H1 (cell line): ENCODE results near the gene RFNG. TPM values are rescaled to one million over a fixed set of nuclear protein-coding genes. Genes with fewer than 3 reads are reported as not detected.
A peak's percentile ranks its signal among the peaks of the same experiment; 100 is the strongest.

Experiments used
- CTCF ChIA-PET: fragments of 300-600 bp; sonication (Branson Sonifier 250); formaldehyde crosslinking; loops from one replicate; lab custom pipeline; 2021; ENCODE audit not compliant: partially characterized antibody; lab: Charles Lee
- POLR2A ChIA-PET: fragments of 300-600 bp; sonication (Branson Sonifier 250); formaldehyde crosslinking; loops from one replicate; lab custom pipeline; 2021; ENCODE audit warnings: inconsistent platforms; ENCODE audit not compliant: partially characterized antibody; lab: Charles Lee
- DNase-seq, 2 experiments: peaks; one replicate each; pipeline versions ENCODE4 v3.0.0 to v3.0.0-alpha.2; 2010 to 2022; ENCODE audit warnings: low spot score in 2 of 2, low read depth in 1 of 2, mixed read lengths in 1 of 2
- FAIRE-seq: peaks from 2 replicates; lab custom pipeline; 2011; peaks lifted over from hg19 to GRCh38; lab: Jason Lieb, UNC
- H2AFZ ChIP-seq: 2 replicates; pipeline ENCODE4 v1.8.1; 2012; ENCODE audit warnings: low read length, inconsistent platforms
- H2AK5ac ChIP-seq: 2 replicates; pipeline ENCODE4 v1.6.1; 2013; ENCODE audit warnings: low read depth, low read length
- H2BK120ac ChIP-seq: replicated peaks from 2 replicates; pipeline ENCODE3; 2013; ENCODE audit warnings: low read depth, low read length, inconsistent platforms
- H2BK12ac ChIP-seq: 2 replicates; pipeline ENCODE4 v1.6.1; 2013; ENCODE audit warnings: low read depth, low read length
- H2BK15ac ChIP-seq: 2 replicates; pipeline ENCODE4 v1.6.1; 2013; ENCODE audit warnings: low read length
- H2BK20ac ChIP-seq: 2 replicates; pipeline ENCODE4 v1.6.1; 2013; ENCODE audit warnings: low read length
- H2BK5ac ChIP-seq: 2 replicates; pipeline ENCODE4 v1.6.1; 2013; ENCODE audit warnings: low read depth, low read length
- H3K14ac ChIP-seq: 2 replicates; pipeline ENCODE4 v1.6.1; 2013; ENCODE audit warnings: inconsistent platforms; ENCODE audit not compliant: insufficient read length
- H3K18ac ChIP-seq: 2 replicates; pipeline ENCODE4 v1.6.1; 2013; ENCODE audit warnings: low read length; ENCODE audit errors: extremely low read depth
- H3K23ac ChIP-seq: 2 replicates; pipeline ENCODE4 v1.6.1; 2013; ENCODE audit warnings: inconsistent platforms; ENCODE audit not compliant: insufficient read length
- H3K23me2 ChIP-seq: 2 replicates; pipeline ENCODE4 v1.6.1; 2013; ENCODE audit warnings: low read depth, low read length
- H3K27ac ChIP-seq: 2 replicates; pipeline ENCODE4 v1.6.1; 2011; ENCODE audit warnings: low read depth, low read length, inconsistent platforms
- H3K27me3 ChIP-seq, 4 experiments: replicated peaks in 1 of 4; 1 replicate in 1 of 4; 2 replicates in 3 of 4; pipeline versions ENCODE4 v1.6.1 to v1.8.1; 2011 to 2013; ENCODE audit warnings: low read length in 3 of 4, mild to moderate bottlenecking in 3 of 4, inconsistent platforms in 2 of 4, mixed read lengths in 2 of 4, moderate library complexity in 1 of 4; ENCODE audit not compliant: control insufficient read depth in 3 of 4, insufficient read depth in 3 of 4; ENCODE audit errors: extremely low read depth in 1 of 4
- H3K36me3 ChIP-seq, 4 experiments: 2 replicates each; pipeline versions ENCODE4 v1.6.1 to v1.8.1; 2011 to 2013; ENCODE audit warnings: mild to moderate bottlenecking in 4 of 4, low read length in 3 of 4, moderate library complexity in 2 of 4, control low read depth in 1 of 4, inconsistent platforms in 1 of 4; ENCODE audit not compliant: insufficient read depth in 4 of 4, control insufficient read depth in 2 of 4
- H3K4ac ChIP-seq: replicated peaks from 2 replicates; pipeline ENCODE3; 2013; ENCODE audit warnings: low read length, low read depth, mixed read lengths, inconsistent platforms; ENCODE audit not compliant: insufficient read length
- H3K4me1 ChIP-seq, 4 experiments: replicated peaks in 1 of 4; 1 replicate in 1 of 4; 2 replicates in 3 of 4; pipeline versions ENCODE4 v1.6.1 to v1.8.1; 2011 to 2013; ENCODE audit warnings: low read length in 3 of 4, inconsistent platforms in 2 of 4, mixed read lengths in 1 of 4; ENCODE audit not compliant: insufficient read depth in 4 of 4, control insufficient read depth in 3 of 4
- H3K4me2 ChIP-seq, 2 experiments: 2 replicates each; pipeline versions ENCODE4 v1.6.1 to v1.8.1; 2011 to 2013; ENCODE audit warnings: low read depth in 2 of 2, low read length in 2 of 2, control low read depth in 1 of 2, inconsistent platforms in 1 of 2, mild to moderate bottlenecking in 1 of 2; ENCODE audit not compliant: insufficient read depth in 1 of 2
- H3K4me3 ChIP-seq, 4 experiments: fragments of 200-600, 300-600 bp in 1 of 4; sonication (generic), shearing (Covaris generic), sonication (Bioruptor Twin) in 1 of 4; 2 replicates each; pipeline versions ENCODE4 v1.5.1 to v1.8.1; 2011 to 2016; ENCODE audit warnings: low read length in 4 of 4, low read depth in 3 of 4, control low read depth in 2 of 4, inconsistent platforms in 2 of 4, mild to moderate bottlenecking in 2 of 4, mixed read lengths in 1 of 4, moderate library complexity in 1 of 4; ENCODE audit not compliant: insufficient read depth in 2 of 4; ENCODE audit errors: extremely low read depth in 1 of 4
- H3K56ac ChIP-seq: replicated peaks from 2 replicates; pipeline ENCODE3; 2013; ENCODE audit warnings: low read depth, mild to moderate bottlenecking, mixed read lengths, low read length, inconsistent platforms; ENCODE audit not compliant: insufficient read length
- H3K79me1 ChIP-seq: 2 replicates; pipeline ENCODE4 v1.6.1; 2013; ENCODE audit warnings: low read depth, low read length, control low read depth
- H3K79me2 ChIP-seq, 2 experiments: 2 replicates each; pipeline versions ENCODE4 v1.6.1 to v1.8.1; 2012 to 2013; ENCODE audit warnings: low read length in 2 of 2, mild to moderate bottlenecking in 2 of 2, inconsistent platforms in 1 of 2; ENCODE audit not compliant: insufficient read depth in 2 of 2, control insufficient read depth in 1 of 2
- H3K9ac ChIP-seq, 4 experiments: replicated peaks in 1 of 4; 1 replicate in 1 of 4; 2 replicates in 3 of 4; pipeline versions ENCODE4 v1.6.1 to v1.8.1; 2011 to 2013; ENCODE audit warnings: low read depth in 3 of 4, low read length in 3 of 4, control low read depth in 2 of 4, mild to moderate bottlenecking in 2 of 4, moderate library complexity in 2 of 4, inconsistent platforms in 1 of 4; ENCODE audit errors: extremely low read depth in 1 of 4
- H3K9me3 ChIP-seq, 2 experiments: 2 replicates each; pipeline versions ENCODE4 v1.6.1 to v1.8.1; 2012 to 2013; ENCODE audit warnings: mild to moderate bottlenecking in 2 of 2, moderate library complexity in 2 of 2, control low read depth in 1 of 2, inconsistent platforms in 1 of 2, low read depth in 1 of 2, low read length in 1 of 2, mixed read lengths in 1 of 2; ENCODE audit not compliant: insufficient read depth in 2 of 2
- H4K20me1 ChIP-seq, 2 experiments: replicated peaks in 1 of 2; 2 replicates each; pipeline versions ENCODE3 to v1.8.1; 2011 to 2013; ENCODE audit warnings: inconsistent platforms in 2 of 2, low read length in 2 of 2, mild to moderate bottlenecking in 1 of 2; ENCODE audit not compliant: insufficient read depth in 2 of 2, control insufficient read depth in 1 of 2
- H4K5ac ChIP-seq: 2 replicates; pipeline ENCODE4 v1.6.1; 2013; ENCODE audit warnings: low read length, low read depth, mixed read lengths, inconsistent platforms; ENCODE audit not compliant: insufficient read length
- H4K8ac ChIP-seq: 2 replicates; pipeline ENCODE4 v1.8.0; 2013; ENCODE audit warnings: mild to moderate bottlenecking, moderate library complexity, low read length, inconsistent platforms; ENCODE audit not compliant: insufficient read depth; ENCODE audit errors: extremely low read depth
- H4K91ac ChIP-seq: replicated peaks from 2 replicates; pipeline ENCODE3; 2013; ENCODE audit warnings: low read length, mixed read lengths, inconsistent platforms; ENCODE audit not compliant: insufficient read length
- ASH2L ChIP-seq: fragments of 200-600, 300-600 bp; sonication (generic); IDR thresholded peaks from one replicate; pipeline ENCODE4 v1.7.1; 2017; ENCODE audit warnings: low read length
- BACH1 ChIP-seq: IDR thresholded peaks from 2 replicates; pipeline ENCODE4 v1.6.1; 2012; ENCODE audit warnings: low read length, improper control_type of control experiment
- CBX5 ChIP-seq: fragments of 300-800, 300-1000 bp; sonication (generic); IDR thresholded peaks from 2 replicates; pipeline ENCODE4 v1.7.1; 2016; ENCODE audit warnings: antibody characterized with exemption, low read length, low read depth
- CHD1 ChIP-seq: IDR thresholded peaks from 2 replicates; pipeline ENCODE4 v1.6.1; 2012; ENCODE audit warnings: low read depth, low read length, improper control_type of control experiment
- CTBP2 ChIP-seq: IDR thresholded peaks from 2 replicates; pipeline ENCODE4 v1.7.0; 2011; ENCODE audit warnings: borderline replicate concordance, mild to moderate bottlenecking, moderate library complexity, mixed read lengths, low read length; ENCODE audit not compliant: insufficient read depth, insufficient read length
- E2F6 ChIP-seq: IDR thresholded peaks from 2 replicates; pipeline ENCODE4 v1.6.1; 2012; ENCODE audit warnings: inconsistent platforms
- EGR1 ChIP-seq: IDR thresholded peaks from 2 replicates; pipeline ENCODE4 v1.6.1; 2011; ENCODE audit warnings: low read depth, low read length, borderline replicate concordance
- EZH2 ChIP-seq: fragments of 200-600 bp; sonication (generic); IDR thresholded peaks from 2 replicates; pipeline ENCODE4 v1.7.1; 2012; ENCODE audit warnings: low read depth, mild to moderate bottlenecking, moderate library complexity, low read length, inconsistent platforms; ENCODE audit not compliant: severe bottlenecking
- POLR2A ChIP-seq, 2 experiments: IDR thresholded peaks; 1 replicate in 1 of 2; 2 replicates in 1 of 2; pipeline ENCODE4 v1.6.1; 2011; ENCODE audit warnings: low read depth in 2 of 2, low read length in 2 of 2, mild to moderate bottlenecking in 2 of 2; ENCODE audit errors: control extremely low read depth in 1 of 2
- RBBP5 ChIP-seq: IDR thresholded peaks from 2 replicates; pipeline ENCODE4 v1.7.1; 2012; ENCODE audit warnings: low read depth, mild to moderate bottlenecking, inconsistent platforms, low read length, moderate library complexity, borderline replicate concordance
- TEAD4 ChIP-seq: IDR thresholded peaks from 2 replicates; pipeline ENCODE4 v1.6.1; 2012; ENCODE audit warnings: low read depth, low read length, inconsistent platforms, mixed read lengths
- WGBS, 2 experiments: shearing (Covaris generic) in 1 of 2; methylation state at CpG; one replicate each; pipeline versions ENCODE4 v1.1.6 to v1.1.7; 2013 to 2015; ENCODE audit warnings: low lambda C conversion rate in 2 of 2, mixed read lengths in 2 of 2, inconsistent platforms in 1 of 2, low coverage in 1 of 2, missing lambda C conversion rate in 1 of 2; ENCODE audit not compliant: insufficient replicate concordance in 2 of 2, insufficient coverage in 1 of 2, insufficient read length in 1 of 2; ENCODE audit errors: extremely low coverage in 1 of 2, missing lambda C conversion rate in 1 of 2; 5-methylcytosine and 5-hydroxymethylcytosine counted together
- polyA plus RNA-seq, 7 experiments: library from polyadenylated mRNA; depleted of rRNA in 3 of 7; stranded (reverse) in 5 of 7; unstranded in 2 of 7; fragments of >200 nt in 5 of 7; fragments of 200-250 nt in 2 of 7; gene quantifications; 1 replicate in 5 of 7; 2 replicates in 1 of 7; 4 replicates in 1 of 7; pipeline versions ENCODE4 v1.2.1 to v1.2.3, GENCODE V29; 2011 to 2013; ENCODE audit warnings: missing spikeins in 2 of 7, mixed read lengths in 2 of 7
- total RNA-seq: library from RNA; stranded (reverse); fragmentation: NEBNext Ultra II Directional; extraction: Animal tissue kit (Norgen Biotek cat#: 25700); gene quantifications from 2 replicates; pipeline ENCODE4 v1.2.1, GENCODE V29; 2021

The RFNG gene
- total and polyA plus RNA-seq, 2 of the 8 experiments (the other 6 are each of a cell fraction or from before 2014, with no cell fraction given): 26.7 to 28.4 TPM

GRCh38 chr17:82030470-82031302, 20.9 kb downstream of the RFNG start:
- no peak overlapping the region; the same call in 1 of the 2 replicates for H2AFZ ChIP-seq
- H3K27ac ChIP-seq: no peak overlapping the region
- TF ChIP-seq CHD1 (no peak), RBBP5 (no peak), BACH1 (peak; percentile 71; the same call in 1 of the 2 replicates), POLR2A (IDR thresholded peaks at IDR 0.05; ENCODE audit: control extremely low read depth in 1 of 2, low read depth in 2 of 2, low read length in 2 of 2) (0 out of 3 replicates have a peak, but pooled peaks of 1 of the 2 experiments have one; percentile 38), CTBP2 (no peak), E2F6 (no peak), EGR1 (no peak), CBX5 (no peak), TEAD4 (no peak), ASH2L (no peak), EZH2 (peak; percentile 23)

More at GRCh38 chr17:82030470-82031302, 20.9 kb downstream of the RFNG start:
- Histone ChIP-seq H2BK120ac (no peak overlapping the region), H3K56ac (peak overlapping the region; percentile 59), H3K14ac (no peak overlapping the region), H2BK5ac (no peak overlapping the region), H3K23ac (no peak overlapping the region), H3K18ac (no peak overlapping the region; the same call in 1 of the 2 replicates), H3K4me2 (peak overlapping the region; percentile 80 to 86), H3K9me3 (no peaks in the 10 kb centered on the region), H3K4ac (peak overlapping the region; percentile 14), H4K20me1 (peaks cover 0 to 17% of the 10 kb centered on the region in 2 experiments), H4K5ac (no peak overlapping the region), H2BK15ac (no peak overlapping the region), H3K9ac (no peak overlapping the region; a peak in 1 of 7 replicates), H2AK5ac (no peak overlapping the region), H2BK20ac (no peak overlapping the region), H3K79me1 (0 out of 2 replicates have a peak, but pooled peaks cover 3% of the 10 kb centered on the region), H3K23me2 (peaks cover 7% of the 10 kb centered on the region; the same call in 1 of the 2 replicates), H3K36me3 (no peaks in the 10 kb centered on the region; a peak in 2 of 8 replicates), H4K91ac (no peak overlapping the region), H3K4me1 (peaks cover 0 to 13% (median 2%) of the 10 kb centered on the region in 4 experiments; a peak in 5 of 7 replicates), H4K8ac (peak overlapping the region; percentile 72), H3K79me2 (peaks cover 0 to 2% of the 10 kb centered on the region in 2 experiments; a peak in 1 of 4 replicates), H2BK12ac (no peak overlapping the region), H3K27me3 (no peaks in the 10 kb centered on the region), H3K4me3 (peak overlapping the region; percentile 54 to 80 (median 56))
- 4% methylated on average over 80 of the region's 94 CpGs; no CpG with 5 or more reads in 1 of the 2 experiments for WGBS, 2 experiments
- peak; percentile 70 to 97 for DNase-seq
- POLR2A ChIA-PET: interaction anchor here (0.6 to 4.9 kb wide), 26 partner anchors 8 to 164 kb away, joined by 3 to 38 read pairs (median 5); partner anchors contain the start of genes CENPX, FASN, GPS1 and LRRC45
- CTCF ChIA-PET: interaction anchor here (0.5 to 3.1 kb wide), 63 partner anchors 8 to 645 kb away, joined by 3 to 40 read pairs (median 4); partner anchors contain the start of genes CENPX, DCXR, DUS1L and LRRC45
- FAIRE-seq: no peak
